H9 (cell line): ENCODE measurements around the gene OXER1. TPM values are rescaled to one million over a fixed set of nuclear protein-coding genes. Genes with fewer than 3 reads are reported as not detected.

Experiments used
- DNase-seq: peaks from one replicate; pipeline ENCODE4 v3.0.0-alpha.2; 2017
- H2AFZ ChIP-seq: one replicate; pipeline ENCODE4 v1.6.1; 2013; ENCODE audit warnings: mild to moderate bottlenecking, low read length, control low read depth, moderate library complexity
- H2AK5ac ChIP-seq: 2 replicates; pipeline ENCODE4 v1.6.1; 2013; ENCODE audit warnings: low read length, control low read depth, mixed read lengths; ENCODE audit not compliant: insufficient read length
- H2BK120ac ChIP-seq: one replicate; pipeline ENCODE4 v1.6.1; 2013; ENCODE audit warnings: low read depth, mild to moderate bottlenecking, low read length, control low read depth, inconsistent platforms; ENCODE audit not compliant: poor library complexity, severe bottlenecking
- H2BK12ac ChIP-seq: 2 replicates; pipeline ENCODE4 v1.6.1; 2013; ENCODE audit warnings: low read length, control low read depth, mixed read lengths, low read depth; ENCODE audit not compliant: insufficient read length
- H2BK15ac ChIP-seq: 2 replicates; pipeline ENCODE4 v1.6.1; 2013; ENCODE audit warnings: low read depth, low read length, control low read depth
- H2BK20ac ChIP-seq: one replicate; pipeline ENCODE4 v1.6.1; 2013; ENCODE audit warnings: low read depth, mild to moderate bottlenecking, low read length, control low read depth, inconsistent platforms; ENCODE audit not compliant: poor library complexity, severe bottlenecking
- H2BK5ac ChIP-seq: 2 replicates; pipeline ENCODE4 v1.6.1; 2013; ENCODE audit warnings: low read length, control low read depth, mixed read lengths; ENCODE audit not compliant: insufficient read length
- H3K14ac ChIP-seq: 2 replicates; pipeline ENCODE4 v1.6.1; 2013; ENCODE audit warnings: low read length, control low read depth; ENCODE audit not compliant: insufficient read depth
- H3K18ac ChIP-seq: 2 replicates; pipeline ENCODE4 v1.6.1; 2013; ENCODE audit warnings: low read depth, mild to moderate bottlenecking, mixed read lengths, low read length, control low read depth; ENCODE audit not compliant: insufficient read length
- H3K23ac ChIP-seq: 2 replicates; pipeline ENCODE4 v1.6.1; 2013; ENCODE audit warnings: low read length, control low read depth, mixed read lengths, low read depth; ENCODE audit not compliant: insufficient read length
- H3K23me2 ChIP-seq: 2 replicates; pipeline ENCODE4 v1.6.1; 2013; ENCODE audit warnings: low read depth, mild to moderate bottlenecking, mixed read lengths, low read length, control low read depth; ENCODE audit not compliant: insufficient read length, poor library complexity, severe bottlenecking
- H3K27ac ChIP-seq: 2 replicates; pipeline ENCODE4 v1.5.1; 2013; ENCODE audit warnings: low read length, control low read depth, mixed read lengths, low read depth; ENCODE audit not compliant: insufficient read length
- H3K27me3 ChIP-seq: 2 replicates; pipeline ENCODE4 v1.6.1; 2013; ENCODE audit warnings: low read length, control low read depth, inconsistent platforms; ENCODE audit not compliant: insufficient read depth
- H3K4ac ChIP-seq: 2 replicates; pipeline ENCODE4 v1.6.1; 2013; ENCODE audit warnings: low read depth, mild to moderate bottlenecking, control low read depth, inconsistent platforms, low read length, moderate library complexity
- H3K4me1 ChIP-seq: 2 replicates; pipeline ENCODE4 v1.6.1; 2013; ENCODE audit warnings: low read length, control low read depth, inconsistent platforms; ENCODE audit not compliant: insufficient read depth
- H3K4me2 ChIP-seq: 2 replicates; pipeline ENCODE4 v1.6.1; 2013; ENCODE audit warnings: low read length, control low read depth, mixed read lengths; ENCODE audit not compliant: insufficient read length, insufficient read depth
- H3K56ac ChIP-seq: 2 replicates; pipeline ENCODE4 v1.6.1; 2013; ENCODE audit warnings: low read depth, mild to moderate bottlenecking, mixed read lengths, low read length, control low read depth; ENCODE audit not compliant: insufficient read length
- H3K79me1 ChIP-seq: 2 replicates; pipeline ENCODE4 v1.6.1; 2013; ENCODE audit warnings: low read depth, mild to moderate bottlenecking, moderate library complexity, low read length, control low read depth, inconsistent platforms; ENCODE audit not compliant: insufficient read depth, poor library complexity, severe bottlenecking
- H3K79me2 ChIP-seq: 2 replicates; pipeline ENCODE4 v1.6.1; 2013; ENCODE audit warnings: low read length, control low read depth, inconsistent platforms; ENCODE audit not compliant: insufficient read depth
- H3K9ac ChIP-seq: 2 replicates; pipeline ENCODE4 v1.6.1; 2013; ENCODE audit warnings: low read length, control low read depth, mixed read lengths; ENCODE audit not compliant: insufficient read length; ENCODE audit errors: extremely low read depth
- H3K9me3 ChIP-seq: one replicate; pipeline ENCODE4 v1.6.1; 2013; ENCODE audit warnings: low read depth, low read length, inconsistent platforms; ENCODE audit not compliant: control insufficient read depth
- H3T11ph ChIP-seq: one replicate; pipeline ENCODE4 v1.6.1; 2013; ENCODE audit warnings: mild to moderate bottlenecking, low read length, control low read depth, inconsistent platforms
- H4K20me1 ChIP-seq: one replicate; pipeline ENCODE4 v1.6.1; 2013; ENCODE audit not compliant: control insufficient read depth, insufficient read length, insufficient read depth
- H4K5ac ChIP-seq: 2 replicates; pipeline ENCODE4 v1.6.1; 2013; ENCODE audit warnings: low read depth, mild to moderate bottlenecking, mixed read lengths, low read length, control low read depth; ENCODE audit not compliant: insufficient read length
- H4K8ac ChIP-seq: replicated peaks from 2 replicates; pipeline ENCODE4 v1.6.1; 2013; ENCODE audit warnings: low read length, control low read depth, mixed read lengths, low read depth; ENCODE audit not compliant: insufficient read length
- H4K91ac ChIP-seq: 2 replicates; pipeline ENCODE4 v1.6.1; 2013; ENCODE audit warnings: low read depth, mild to moderate bottlenecking, moderate library complexity, mixed read lengths, low read length, control low read depth; ENCODE audit not compliant: insufficient read length
- H3K27ac Mint-ChIP-seq, 3 experiments: 2 replicates in 2 of 3; 3 replicates in 1 of 3; pipeline ENCODE4 v1.8.0; 2020 to 2021; ENCODE audit warnings: mixed read lengths in 3 of 3, mild to moderate bottlenecking in 1 of 3, moderate library complexity in 1 of 3
- H3K27me3 Mint-ChIP-seq: 2 replicates; pipeline ENCODE4 v1.8.0; 2021; ENCODE audit warnings: low read depth, mild to moderate bottlenecking, moderate library complexity, mixed read lengths
- H3K36me3 Mint-ChIP-seq, 3 experiments: 2 replicates in 2 of 3; 3 replicates in 1 of 3; pipeline ENCODE4 v1.8.0; 2020 to 2021; ENCODE audit warnings: low read depth in 3 of 3, mixed read lengths in 3 of 3; ENCODE audit not compliant: insufficient read depth in 1 of 3
- H3K4me1 Mint-ChIP-seq, 2 experiments: 2 replicates each; pipeline ENCODE4 v1.8.0; 2020; ENCODE audit warnings: mixed read lengths in 2 of 2
- H3K4me3 Mint-ChIP-seq, 2 experiments: 2 replicates in 1 of 2; 3 replicates in 1 of 2; pipeline ENCODE4 v1.8.0; 2020 to 2021; ENCODE audit warnings: mild to moderate bottlenecking in 2 of 2, mixed read lengths in 2 of 2, moderate library complexity in 1 of 2
- H3K9me3 Mint-ChIP-seq, 2 experiments: 2 replicates in 1 of 2; 3 replicates in 1 of 2; pipeline ENCODE4 v1.8.0; 2020; ENCODE audit warnings: mild to moderate bottlenecking in 2 of 2, mixed read lengths in 2 of 2, moderate library complexity in 1 of 2
- CTCF ChIP-seq: fragments of 200-600 bp; sonication (generic); conservative IDR thresholded peaks from 3 replicates; pipeline ENCODE4 v1.8.0; 2021; ENCODE audit warnings: antibody characterized with exemption, mild to moderate bottlenecking
- WGBS: extraction: QIAGEN DNeasy Blood & Tissue Kit; methylation state at CpG from one replicate; pipeline ENCODE4 v1.1.7; 2013; ENCODE audit warnings: missing lambda C conversion rate, low lambda C conversion rate, mixed read lengths; ENCODE audit not compliant: insufficient read length; ENCODE audit errors: extremely low coverage; 5-methylcytosine and 5-hydroxymethylcytosine counted together
- total RNA-seq: library from RNA; stranded (reverse); gene quantifications from 2 replicates; pipeline ENCODE4 v1.2.1, GENCODE V29; 2021

The OXER1 gene
- total RNA-seq, 1 experiment from 2014 or later, result 1.6 TPM

DNA sequence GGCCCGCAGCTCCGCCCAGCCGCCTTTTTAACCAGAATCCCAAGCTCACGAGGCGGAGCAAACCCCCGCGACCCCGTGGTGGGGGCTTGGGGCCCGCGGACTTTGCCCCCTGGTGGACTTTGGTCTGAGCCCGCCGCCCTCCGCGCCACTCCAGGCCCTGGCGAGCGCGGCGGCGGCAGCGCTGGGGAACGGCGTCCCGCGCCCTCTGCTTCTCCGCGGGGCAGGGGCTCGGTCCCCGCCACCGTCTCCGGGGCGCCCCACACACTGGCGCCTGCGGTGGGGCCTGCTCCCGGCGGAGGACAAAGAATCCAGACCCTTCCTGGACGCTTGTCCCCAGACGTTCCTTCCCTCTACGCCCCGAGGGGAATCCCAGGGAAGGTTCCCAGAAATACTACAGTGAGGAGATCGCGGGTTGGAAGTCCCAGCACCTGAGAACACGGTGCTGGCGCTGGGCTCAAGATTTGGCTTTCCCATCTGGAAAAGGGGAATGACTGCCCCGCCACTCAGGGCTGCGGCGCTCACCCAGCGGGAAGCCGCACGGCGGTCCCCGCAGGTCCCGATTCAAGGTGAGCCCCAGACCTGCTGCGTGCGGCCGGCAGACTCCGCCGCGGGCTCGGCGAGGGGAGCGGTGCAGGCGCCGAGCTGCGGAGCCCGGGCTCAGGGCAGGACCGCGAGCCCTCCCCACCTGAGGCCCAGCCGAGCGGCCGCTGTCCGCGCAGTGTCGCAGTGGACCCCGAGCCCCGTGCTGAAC, 28.8 kb upstream of the OXER1 start, which contains the start of gene HAAO:
HAAO (minus strand) TSS at position 1 of the 751 bp plus-strand sequence. CDS start 47 bp downstream, outside the sequence.
- no peaks in the 10 kb centered on the region for H4K20me1 ChIP-seq
- no peak within 1 kb of the TSS for H3T11ph ChIP-seq
- H3K27me3 Mint-ChIP-seq, result peaks cover 37% of the 10 kb centered on the region
- no peak within 1 kb of the TSS for H4K91ac ChIP-seq
- H3K14ac ChIP-seq, result peak within 1 kb of the TSS; percentile 47; the same call in 1 of the 2 replicates
- H2BK5ac ChIP-seq, result no peak within 1 kb of the TSS
- peaks cover 7% of the 10 kb centered on the region; the same call in 1 of the 2 replicates for H3K27me3 ChIP-seq
- TF ChIP-seq CTCF, result peak; percentile 50; the same call in 2 of the 3 replicates
- no peak within 1 kb of the TSS for H3K27ac ChIP-seq
- no peak within 1 kb of the TSS for H3K56ac ChIP-seq
- no CpG with 5 or more reads among the region's 75 CpGs for WGBS
- H2AK5ac ChIP-seq, result no peak within 1 kb of the TSS
- H3K18ac ChIP-seq, result no peak within 1 kb of the TSS
- no peak within 1 kb of the TSS for H2BK120ac ChIP-seq
- peak; percentile 54 for DNase-seq
- H3K9ac ChIP-seq, result peak within 1 kb of the TSS; percentile 5
- H3K4me1 ChIP-seq, result no peaks in the 10 kb centered on the region
- H3K23me2 ChIP-seq, result peaks cover 13% of the 10 kb centered on the region
- no peak within 1 kb of the TSS for H2AFZ ChIP-seq
- no peak within 1 kb of the TSS for H4K5ac ChIP-seq
- H3K36me3 Mint-ChIP-seq, result peaks cover 0 to 4% (median 2%) of the 10 kb centered on the region in 3 experiments; a peak in 5 of 7 replicates
- no peaks in the 10 kb centered on the region for H3K79me1 ChIP-seq
- H3K4ac ChIP-seq, result no peak within 1 kb of the TSS
- peak within 1 kb of the TSS in 1 of 3 experiments; percentile 78; a peak in 2 of 7 replicates for H3K27ac Mint-ChIP-seq
- peak within 1 kb of the TSS; percentile 64 for H3K4me2 ChIP-seq
- H2BK15ac ChIP-seq, result no peak within 1 kb of the TSS
- H4K8ac ChIP-seq, result no peak within 1 kb of the TSS
- no peaks in the 10 kb centered on the region for H3K79me2 ChIP-seq
- no peaks in the 10 kb centered on the region for H3K9me3 ChIP-seq
- H3K4me1 Mint-ChIP-seq, result peaks cover 35 to 50% of the 10 kb centered on the region in 2 experiments
- H3K9me3 Mint-ChIP-seq, result peaks cover 0 to 4% of the 10 kb centered on the region in 2 experiments; a peak in 1 of 5 replicates
- no peak within 1 kb of the TSS for H3K23ac ChIP-seq
- no peak within 1 kb of the TSS for H2BK12ac ChIP-seq
- H2BK20ac ChIP-seq, result no peak within 1 kb of the TSS
- H3K4me3 Mint-ChIP-seq, result peak within 1 kb of the TSS; percentile 62 to 84
